HFFc6 (cell line): Measurements from ENCODE around the gene BMPR1B. TPM values are rescaled to one million over a fixed set of nuclear protein-coding genes. Genes with fewer than 3 reads are reported as not detected.

Source experiments
- DNase-seq: peaks from one replicate; pipeline ENCODE4 v3.0.0-alpha.2; 2018
- H3K27ac Mint-ChIP-seq: 2 replicates; pipeline ENCODE4 v1.8.0; 2020; ENCODE audit warnings: mild to moderate bottlenecking, mixed read lengths
- H3K27me3 Mint-ChIP-seq: 2 replicates; pipeline ENCODE4 v1.8.0; 2021; ENCODE audit warnings: mild to moderate bottlenecking, moderate library complexity, mixed read lengths; ENCODE audit not compliant: insufficient read depth
- H3K36me3 Mint-ChIP-seq: 2 replicates; pipeline ENCODE4 v1.8.0; 2021; ENCODE audit warnings: low read depth, mixed read lengths
- H3K4me1 Mint-ChIP-seq: 2 replicates; pipeline ENCODE4 v1.8.0; 2020; ENCODE audit warnings: low read depth, mixed read lengths
- H3K4me3 Mint-ChIP-seq: 2 replicates; pipeline ENCODE4 v1.8.0; 2020; ENCODE audit warnings: mild to moderate bottlenecking, moderate library complexity, mixed read lengths
- H3K9me3 Mint-ChIP-seq: 2 replicates; pipeline ENCODE4 v1.8.0; 2020; ENCODE audit warnings: mild to moderate bottlenecking, mixed read lengths
- CTCF ChIP-seq: fragments of 200-600 bp; sonication (generic); IDR thresholded peaks from 2 replicates; pipeline ENCODE4 v1.5.0; 2021; ENCODE audit warnings: antibody characterized with exemption, mild to moderate bottlenecking
- total RNA-seq, 6 experiments: library from RNA; stranded (reverse); fragmentation: NEBNext Ultra II Directional; extraction: Animal tissue kit (Norgen Biotek cat#: 25700); gene quantifications; 2 replicates in 1 of 6; 3 replicates in 5 of 6; pipeline ENCODE4 v1.2.3, GENCODE V29; 2021

Gene BMPR1B
- total RNA-seq, 6 experiments from 2014 or later: not detected

GRCh38 chr4:94732358-94732698 lies 25.4 kb upstream of the BMPR1B start:
- H3K27me3 Mint-ChIP-seq: no peaks in the 10 kb centered on the region; the same call in 1 of the 2 replicates
- H3K27ac Mint-ChIP-seq: no peak overlapping the region
- H3K4me3 Mint-ChIP-seq: no peak overlapping the region
- DNase-seq: no peak
- no peaks in the 10 kb centered on the region for H3K9me3 Mint-ChIP-seq
- H3K36me3 Mint-ChIP-seq: no peaks in the 10 kb centered on the region
- H3K4me1 Mint-ChIP-seq: peaks cover 10% of the 10 kb centered on the region
- no peak for TF ChIP-seq CTCF

- H3K4me1 Mint-ChIP-seq: no peaks in the 10 kb centered on the region
- no peak overlapping the region for H3K27ac Mint-ChIP-seq
- H3K27me3 Mint-ChIP-seq: peaks cover 13% of the 10 kb centered on the region
- H3K36me3 Mint-ChIP-seq: no peaks in the 10 kb centered on the region
- no peak for DNase-seq
- H3K9me3 Mint-ChIP-seq: no peaks in the 10 kb centered on the region
- no peak overlapping the region for H3K4me3 Mint-ChIP-seq
- TF ChIP-seq CTCF: no peak
Observed at GRCh38 chr4:94739741-94740140, 18.0 kb upstream of the BMPR1B start.

GRCh38 chr4:94741304-94741703 lies 16.5 kb upstream of the BMPR1B start:
- Mint-ChIP-seq H3K4me3 (no peak overlapping the region), H3K36me3 (no peaks in the 10 kb centered on the region), H3K27ac (no peak overlapping the region), H3K4me1 (no peaks in the 10 kb centered on the region), H3K27me3 (peaks cover 17% of the 10 kb centered on the region), H3K9me3 (no peaks in the 10 kb centered on the region)
- TF ChIP-seq CTCF: no peak
- DNase-seq: no peak

GRCh38 chr4:94743838-94744237 lies 13.9 kb upstream of the BMPR1B start:
- Mint-ChIP-seq H3K4me1 (no peaks in the 10 kb centered on the region), H3K4me3 (no peak overlapping the region), H3K27me3 (peaks cover 17% of the 10 kb centered on the region), H3K27ac (no peak overlapping the region), H3K9me3 (no peaks in the 10 kb centered on the region), H3K36me3 (no peaks in the 10 kb centered on the region)
- no peak for TF ChIP-seq CTCF
- DNase-seq: no peak

- H3K9me3 Mint-ChIP-seq: no peaks in the 10 kb centered on the region
- H3K4me1 Mint-ChIP-seq: no peaks in the 10 kb centered on the region
- no peak overlapping the region for H3K4me3 Mint-ChIP-seq
- no peak for DNase-seq
- peaks cover 17% of the 10 kb centered on the region for H3K27me3 Mint-ChIP-seq
- no peak for TF ChIP-seq CTCF
- no peaks in the 10 kb centered on the region for H3K36me3 Mint-ChIP-seq
- H3K27ac Mint-ChIP-seq: no peak overlapping the region
Observed at GRCh38 chr4:94744850-94745249, 12.9 kb upstream of the BMPR1B start.

- no peak for DNase-seq
- H3K27me3 Mint-ChIP-seq: peaks cover 8% of the 10 kb centered on the region
Observed at GRCh38 chr4:94746746-94747145, 11.0 kb upstream of the BMPR1B start.

More at GRCh38 chr4:94746746-94747145, 11.0 kb upstream of the BMPR1B start:
- Mint-ChIP-seq H3K36me3 (no peaks in the 10 kb centered on the region), H3K27ac (no peak overlapping the region), H3K4me1 (no peaks in the 10 kb centered on the region), H3K9me3 (no peaks in the 10 kb centered on the region), H3K4me3 (no peak overlapping the region)
- TF ChIP-seq CTCF: no peak
